Measurements from ENCODE around the gene LSM2. TPM values are rescaled to one million over a fixed set of nuclear protein-coding genes. Genes with fewer than 3 reads are reported as not detected.

LSM2 gene
- total and polyA plus RNA-seq, 9 of the 15 experiments (the other 6 are each of a cell fraction or from before 2014, with no cell fraction given), result 154 to 407 (median 223) TPM

DNA sequence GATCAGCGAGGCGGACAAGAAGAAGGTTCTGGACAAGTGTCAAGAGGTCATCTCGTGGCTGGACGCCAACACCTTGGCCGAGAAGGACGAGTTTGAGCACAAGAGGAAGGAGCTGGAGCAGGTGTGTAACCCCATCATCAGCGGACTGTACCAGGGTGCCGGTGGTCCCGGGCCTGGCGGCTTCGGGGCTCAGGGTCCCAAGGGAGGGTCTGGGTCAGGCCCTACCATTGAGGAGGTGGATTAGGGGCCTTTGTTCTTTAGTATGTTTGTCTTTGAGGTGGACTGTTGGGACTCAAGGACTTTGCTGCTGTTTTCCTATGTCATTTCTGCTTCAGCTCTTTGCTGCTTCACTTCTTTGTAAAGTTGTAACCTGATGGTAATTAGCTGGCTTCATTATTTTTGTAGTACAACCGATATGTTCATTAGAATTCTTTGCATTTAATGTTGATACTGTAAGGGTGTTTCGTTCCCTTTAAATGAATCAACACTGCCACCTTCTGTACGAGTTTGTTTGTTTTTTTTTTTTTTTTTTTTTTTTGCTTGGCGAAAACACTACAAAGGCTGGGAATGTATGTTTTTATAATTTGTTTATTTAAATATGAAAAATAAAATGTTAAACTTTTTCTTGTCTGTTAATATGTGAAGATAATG lies 23.0 kb upstream of the LSM2 start (continued):
- TF ChIP-seq KLF16 (IDR thresholded peaks at IDR 0.05) (peak; percentile 15; the same call in 1 of the 2 replicates), ILK (tag; IDR thresholded peaks at IDR 0.05; ENCODE audit: borderline replicate concordance, low read depth) (no peak), L3MBTL2 (IDR thresholded peaks at IDR 0.05) (peak; percentile 46; the same call in 1 of the 2 replicates), ID3 (CRISPR knock-in tag; IDR thresholded peaks at IDR 0.05) (no peak), ID3 (tag; IDR thresholded peaks at IDR 0.05) (peak; percentile 67; the same call in 1 of the 2 replicates), ZNF165 (CRISPR knock-in tag; IDR thresholded peaks at IDR 0.05; ENCODE audit: borderline replicate concordance) (0 out of 2 replicates have a peak, but pooled peaks have one; percentile 68), TGIF2 (CRISPR knock-in tag; IDR thresholded peaks at IDR 0.05) (no peak), BCOR (IDR thresholded peaks at IDR 0.05) (no peak), IFI16 (CRISPR knock-in tag; IDR thresholded peaks at IDR 0.05) (no peak), ZSCAN32 (CRISPR knock-in tag; IDR thresholded peaks at IDR 0.05) (peak; percentile 70), FOXP4 (CRISPR knock-in tag; IDR thresholded peaks at IDR 0.05; ENCODE audit: borderline replicate concordance) (no peak), SMAD4 (CRISPR knock-in tag; conservative IDR thresholded peaks at IDR 0.05) (peak; percentile 31; the same call in 1 of the 2 replicates), PHF21A (IDR thresholded peaks at IDR 0.05; ENCODE audit: borderline replicate concordance, low read depth) (no peak), POLR3G (IDR thresholded peaks at IDR 0.05; ENCODE audit: extremely low read depth, insufficient read length, insufficient replicate concordance) (no peak)
- TF ChIP-seq, protein P1, sequence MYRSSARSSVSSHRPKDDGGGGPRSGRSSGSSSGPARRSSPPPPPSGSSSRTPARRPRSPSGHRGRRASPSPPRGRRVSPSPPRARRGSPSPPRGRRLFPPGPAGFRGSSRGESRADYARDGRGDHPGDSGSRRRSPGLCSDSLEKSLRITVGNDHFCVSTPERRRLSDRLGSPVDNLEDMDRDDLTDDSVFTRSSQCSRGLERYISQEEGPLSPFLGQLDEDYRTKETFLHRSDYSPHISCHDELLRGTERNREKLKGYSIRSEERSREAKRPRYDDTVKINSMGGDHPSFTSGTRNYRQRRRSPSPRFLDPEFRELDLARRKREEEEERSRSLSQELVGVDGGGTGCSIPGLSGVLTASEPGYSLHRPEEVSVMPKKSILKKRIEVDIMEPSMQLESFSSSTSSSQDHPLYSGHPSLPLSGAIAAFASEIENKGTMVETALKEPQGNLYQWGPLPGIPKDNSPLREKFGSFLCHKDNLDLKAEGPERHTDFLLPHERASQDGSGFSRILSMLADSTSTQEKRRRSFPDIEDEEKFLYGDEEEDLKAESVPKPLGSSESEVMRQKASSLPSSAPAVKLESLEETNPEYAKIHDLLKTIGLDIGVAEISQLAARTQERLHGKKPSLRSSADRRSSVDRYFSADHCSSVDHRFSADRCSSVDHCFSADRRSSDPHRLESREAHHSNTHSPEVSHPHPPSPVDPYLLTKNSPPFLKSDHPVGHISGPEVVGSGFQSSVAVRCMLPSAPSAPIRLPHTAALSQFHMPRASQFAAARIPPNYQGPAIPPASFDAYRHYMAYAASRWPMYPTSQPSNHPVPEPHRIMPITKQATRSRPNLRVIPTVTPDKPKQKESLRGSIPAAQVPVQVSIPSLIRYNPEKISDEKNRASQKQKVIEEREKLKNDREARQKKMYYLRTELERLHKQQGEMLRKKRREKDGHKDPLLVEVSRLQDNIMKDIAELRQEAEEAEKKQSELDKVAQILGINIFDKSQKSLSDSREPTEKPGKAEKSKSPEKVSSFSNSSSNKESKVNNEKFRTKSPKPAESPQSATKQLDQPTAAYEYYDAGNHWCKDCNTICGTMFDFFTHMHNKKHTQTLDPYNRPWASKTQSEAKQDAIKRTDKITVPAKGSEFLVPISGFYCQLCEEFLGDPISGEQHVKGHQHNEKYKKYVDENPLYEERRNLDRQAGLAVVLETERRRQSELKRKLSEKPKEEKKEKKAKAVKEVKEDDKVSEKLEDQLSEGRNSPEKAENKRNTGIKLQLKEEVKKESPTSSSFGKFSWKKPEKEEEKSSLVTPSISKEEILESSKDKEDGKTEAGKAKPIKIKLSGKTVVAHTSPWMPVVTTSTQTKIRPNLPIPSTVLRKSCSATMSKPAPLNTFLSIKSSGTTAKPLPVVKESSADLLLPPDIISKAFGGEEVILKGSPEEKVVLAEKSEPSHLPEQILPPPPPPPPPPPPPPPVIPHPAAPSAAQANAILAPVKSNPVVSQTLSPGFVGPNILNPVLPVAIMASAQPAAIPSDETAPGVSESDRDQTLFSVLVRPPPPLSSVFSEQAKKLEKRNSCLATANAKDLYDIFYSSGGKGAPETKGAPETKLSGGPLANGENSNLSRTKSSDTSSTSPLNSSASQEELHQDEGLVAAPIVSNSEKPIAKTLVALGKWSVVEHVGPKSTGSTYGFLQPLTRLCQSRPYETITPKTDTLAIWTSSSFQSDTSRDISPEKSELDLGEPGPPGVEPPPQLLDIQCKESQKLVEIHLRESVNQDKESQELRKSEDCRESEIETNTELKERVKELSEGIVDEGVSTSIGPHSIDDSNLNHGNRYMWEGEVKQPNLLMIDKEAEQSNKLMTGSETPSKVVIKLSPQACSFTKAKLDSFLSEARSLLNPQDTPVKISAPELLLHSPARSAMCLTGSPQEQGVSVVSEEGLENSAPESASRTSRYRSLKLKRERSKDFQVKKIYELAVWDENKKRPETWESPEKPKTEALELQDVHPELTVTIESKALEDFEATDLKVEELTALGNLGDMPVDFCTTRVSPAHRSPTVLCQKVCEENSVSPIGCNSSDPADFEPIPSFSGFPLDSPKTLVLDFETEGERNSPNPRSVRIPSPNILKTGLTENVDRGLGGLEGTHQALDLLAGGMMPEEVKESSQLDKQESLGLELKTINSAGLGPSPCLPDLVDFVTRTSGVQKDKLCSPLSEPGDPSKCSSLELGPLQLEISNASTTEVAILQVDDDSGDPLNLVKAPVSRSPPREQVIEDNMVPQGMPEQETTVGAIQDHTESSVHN (IDR thresholded peaks at IDR 0.05; ENCODE audit: borderline replicate concordance in 1 of 2, low read depth in 1 of 2), result no peak
- TF ChIP-seq, protein P2, sequence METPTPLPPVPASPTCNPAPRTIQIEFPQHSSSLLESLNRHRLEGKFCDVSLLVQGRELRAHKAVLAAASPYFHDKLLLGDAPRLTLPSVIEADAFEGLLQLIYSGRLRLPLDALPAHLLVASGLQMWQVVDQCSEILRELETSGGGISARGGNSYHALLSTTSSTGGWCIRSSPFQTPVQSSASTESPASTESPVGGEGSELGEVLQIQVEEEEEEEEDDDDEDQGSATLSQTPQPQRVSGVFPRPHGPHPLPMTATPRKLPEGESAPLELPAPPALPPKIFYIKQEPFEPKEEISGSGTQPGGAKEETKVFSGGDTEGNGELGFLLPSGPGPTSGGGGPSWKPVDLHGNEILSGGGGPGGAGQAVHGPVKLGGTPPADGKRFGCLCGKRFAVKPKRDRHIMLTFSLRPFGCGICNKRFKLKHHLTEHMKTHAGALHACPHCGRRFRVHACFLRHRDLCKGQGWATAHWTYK (CRISPR knock-in tag; IDR thresholded peaks at IDR 0.05), result peak; percentile 72
